NCI-H1436 (cell line): Measurements from ENCODE around the gene BTG2.
A peak's percentile ranks its signal among the peaks of the same experiment; 100 is the strongest.

Experiments used
- DNase-seq: peaks from one replicate; lab custom pipeline; 2025; lab: John Stamatoyannopoulos, UW

BTG2 gene

DNA sequence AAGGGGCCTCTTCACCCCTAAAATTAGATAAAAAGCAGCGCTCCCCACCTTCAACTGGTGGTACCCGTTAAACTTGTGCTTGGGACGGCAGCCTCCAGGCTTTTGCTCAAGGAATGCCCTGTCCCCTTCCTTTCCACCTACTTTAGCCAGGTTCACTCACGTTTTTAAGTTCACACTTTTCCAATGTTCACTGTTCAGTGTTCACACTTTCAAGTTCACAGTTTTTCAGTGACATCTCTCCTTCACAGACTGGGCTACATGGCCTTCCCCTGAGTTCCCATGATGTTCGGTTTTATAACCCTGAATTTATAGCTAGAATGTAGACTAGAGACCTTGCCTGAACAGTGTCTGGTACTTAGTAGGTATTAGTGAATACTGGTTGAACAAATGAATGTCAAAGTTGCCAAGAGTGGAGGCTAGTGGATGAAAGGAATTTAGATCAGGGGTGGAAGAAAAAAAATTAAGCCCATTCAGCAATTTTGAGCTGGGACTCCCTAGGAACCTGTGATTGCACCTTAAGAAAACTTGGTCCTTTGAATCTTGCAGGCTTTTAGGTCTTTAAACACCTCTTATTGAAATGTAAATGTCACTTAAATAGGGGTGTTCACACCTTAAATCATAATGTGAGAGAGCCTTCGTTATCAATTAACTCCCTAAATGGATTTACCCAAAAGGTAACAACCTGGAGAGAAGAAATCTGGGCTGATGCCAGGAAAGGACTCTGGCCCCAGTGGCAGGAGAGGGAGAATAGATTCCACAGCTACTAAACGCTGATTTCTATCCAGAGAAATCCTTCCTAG is 12.3 kb downstream of the BTG2 start:
- no peak for DNase-seq

DNA sequence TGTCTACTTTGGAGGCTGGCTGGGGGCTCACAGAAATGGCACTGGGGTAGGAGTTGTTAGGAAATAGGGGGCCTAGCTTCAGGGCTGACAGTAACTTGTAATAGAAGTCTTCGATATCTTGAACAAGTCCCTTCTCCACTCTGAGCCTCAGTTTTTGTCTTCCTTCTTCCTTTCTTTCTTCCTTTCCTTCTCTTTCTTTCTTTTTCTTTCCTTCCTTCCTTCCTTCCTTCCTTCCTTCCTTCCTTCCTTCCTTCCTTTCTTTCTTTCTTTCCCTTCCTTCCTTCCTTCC is 12.9 kb downstream of the BTG2 start:
- DNase-seq = no peak

DNA sequence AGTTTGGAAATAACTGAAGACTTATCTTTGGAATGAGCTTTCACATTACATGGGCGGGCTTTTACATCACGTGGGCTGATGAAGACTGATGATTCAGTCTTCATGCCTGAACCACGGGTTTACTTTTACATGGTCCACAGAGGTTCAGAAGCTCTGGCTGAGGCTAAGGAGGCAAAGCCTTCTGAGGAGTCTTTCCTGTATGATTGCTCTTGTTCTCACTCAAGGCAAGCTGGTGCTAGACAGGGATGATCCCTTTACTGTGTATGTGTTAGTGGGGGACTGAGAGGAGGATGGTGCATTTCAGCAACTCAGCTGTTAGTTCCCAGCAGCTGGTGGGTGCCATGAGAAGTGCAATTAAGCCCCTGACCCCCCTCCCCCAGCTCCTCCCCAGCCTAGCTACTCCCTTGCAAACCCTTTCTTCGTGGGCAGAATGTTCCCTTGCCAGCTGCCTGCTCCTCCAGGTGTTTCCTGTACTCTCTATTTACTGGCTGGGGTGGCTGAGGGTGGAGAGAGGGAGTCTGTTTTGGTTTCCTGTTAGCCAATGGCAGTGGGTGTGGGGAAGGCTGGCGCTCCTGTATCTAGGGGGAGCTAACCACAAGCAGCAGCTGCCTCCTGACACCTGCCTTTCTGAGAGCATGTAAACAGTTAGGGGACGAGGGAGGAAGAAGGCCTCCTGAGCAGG is 15.4 kb downstream of the BTG2 start:
- DNase-seq = peak; percentile 99

DNA sequence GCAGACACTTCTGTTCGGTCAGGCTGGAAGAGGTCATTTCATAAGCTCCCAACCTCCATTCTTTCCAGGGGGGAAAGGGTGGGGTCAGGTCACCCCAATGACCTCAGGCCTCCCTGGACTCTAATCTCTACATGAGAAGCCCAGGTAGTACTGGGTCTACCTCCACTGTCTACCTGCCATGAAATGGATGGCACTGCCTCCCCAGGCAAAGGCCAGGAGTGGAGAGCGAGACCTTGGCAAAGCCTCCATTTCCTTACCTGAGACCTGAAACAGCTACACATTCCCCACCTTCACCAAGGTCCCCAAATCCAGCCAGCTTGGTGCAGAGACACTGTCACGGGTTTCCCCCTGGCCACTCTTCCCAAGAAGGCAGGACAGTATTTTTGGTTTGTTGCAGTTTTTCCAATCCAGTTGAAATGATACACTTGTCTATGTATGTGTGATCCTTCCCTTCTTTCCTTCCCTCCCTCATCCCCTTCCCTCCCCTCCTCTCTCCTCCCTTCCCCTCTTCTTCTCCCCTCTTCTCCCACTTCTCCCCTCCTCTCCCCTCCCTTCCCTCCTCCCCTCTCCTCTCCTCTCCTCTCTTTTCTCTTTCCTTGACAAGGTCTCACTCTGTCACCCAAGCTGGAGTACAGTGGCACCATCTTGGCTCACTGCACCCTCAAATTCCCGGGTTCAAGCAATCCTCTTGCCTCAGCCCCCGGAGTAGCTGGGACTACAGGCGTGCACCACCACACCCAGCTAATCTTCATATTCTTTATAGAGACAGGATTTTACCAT is 16.1 kb downstream of the BTG2 start:
- no peak for DNase-seq

DNA sequence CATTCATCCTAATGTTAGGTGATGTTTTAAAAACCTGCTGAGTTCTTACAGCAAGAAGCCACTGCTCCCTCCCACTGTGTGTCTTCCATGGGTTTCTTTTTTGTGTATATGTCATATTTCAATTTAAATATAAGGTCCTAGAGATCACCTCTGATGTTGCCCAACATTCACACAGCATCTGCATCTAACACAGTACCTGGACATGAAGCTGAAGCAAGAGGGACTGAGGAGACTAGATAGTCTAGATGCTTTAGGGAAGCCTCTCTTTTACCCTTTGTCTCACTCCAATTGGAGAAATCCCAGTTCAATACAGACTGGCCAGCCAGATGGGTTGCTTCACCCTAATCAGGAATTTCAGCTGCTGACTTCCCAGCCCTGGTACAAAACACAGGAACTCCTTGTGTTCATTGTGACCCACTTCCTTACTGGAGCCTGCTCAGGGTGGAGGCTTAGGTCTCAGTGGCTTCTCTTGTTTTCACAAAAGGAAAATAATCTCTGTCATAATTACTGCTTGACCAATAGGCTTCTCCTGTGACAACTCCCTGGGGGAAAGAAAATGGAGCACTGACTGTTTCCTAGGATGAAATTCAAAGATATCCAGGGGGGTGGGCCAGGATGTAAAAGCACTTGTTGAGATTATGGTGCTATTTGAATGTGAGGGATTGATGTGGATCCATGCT is 17.3 kb downstream of the BTG2 start:
- no peak for DNase-seq

DNA sequence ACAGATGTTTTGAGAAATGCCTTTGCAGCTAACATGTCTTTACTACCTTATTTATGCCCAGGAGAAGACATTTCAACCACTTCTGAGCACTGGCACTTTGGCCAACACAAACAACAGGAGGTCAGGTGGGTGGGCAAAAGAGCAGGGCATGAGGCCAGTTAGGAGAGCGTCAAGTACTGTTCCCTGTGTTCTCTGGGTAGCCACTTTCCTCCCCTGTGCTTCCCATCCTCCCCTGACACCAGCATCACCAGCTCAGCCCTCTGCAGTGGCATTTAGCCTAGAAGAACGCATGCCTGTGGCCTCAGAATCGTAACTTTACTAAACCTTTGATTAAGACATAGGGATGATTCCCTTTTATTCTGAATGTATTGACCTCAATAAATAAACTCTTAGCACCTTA is 18.3 kb downstream of the BTG2 start:
- no peak for DNase-seq

DNA sequence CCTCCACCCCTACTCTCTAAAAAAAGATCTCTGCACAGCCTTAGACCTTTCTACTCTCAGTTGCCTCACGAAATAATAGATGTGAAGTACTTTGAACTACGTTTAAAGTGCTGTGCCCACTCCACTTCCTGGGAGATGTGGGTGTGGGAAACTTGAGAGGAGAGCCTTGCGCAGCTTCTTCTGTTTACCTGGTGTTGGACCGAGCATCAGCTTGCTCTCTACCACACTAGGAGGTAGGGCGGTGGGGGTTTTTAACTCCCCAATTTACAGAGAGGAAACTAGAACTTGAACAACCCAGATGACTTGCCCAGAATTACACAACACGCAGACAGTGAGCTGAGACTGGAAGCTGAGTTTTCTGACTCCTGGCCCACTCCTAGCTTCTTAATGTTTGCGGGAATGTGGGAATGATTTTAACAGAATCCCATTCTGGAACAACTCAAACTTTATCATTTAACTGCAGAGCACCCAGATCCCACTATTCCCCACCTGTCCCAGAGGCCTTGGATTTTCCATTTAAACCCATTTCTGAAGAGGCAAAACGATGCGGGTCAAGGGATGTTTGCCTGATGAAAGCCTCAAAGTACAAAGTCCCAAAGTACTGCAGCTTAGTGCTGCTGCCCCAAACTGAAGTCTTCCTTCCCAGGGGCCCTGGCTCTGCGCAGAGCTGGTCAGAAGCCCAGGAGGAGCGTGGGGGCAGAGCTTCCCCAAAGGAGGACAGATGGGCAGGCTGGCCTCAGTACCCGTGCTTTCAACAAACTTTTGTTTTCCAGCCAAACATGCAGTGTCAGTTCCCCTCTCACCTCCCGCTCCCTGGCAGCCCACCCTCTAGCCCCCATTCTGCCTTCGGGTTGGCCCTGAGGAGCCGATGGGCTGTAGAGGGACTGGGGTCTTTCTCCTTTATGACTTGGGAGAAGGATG is 19.0 kb downstream of the BTG2 start:
- peak; percentile 29 for DNase-seq

DNA sequence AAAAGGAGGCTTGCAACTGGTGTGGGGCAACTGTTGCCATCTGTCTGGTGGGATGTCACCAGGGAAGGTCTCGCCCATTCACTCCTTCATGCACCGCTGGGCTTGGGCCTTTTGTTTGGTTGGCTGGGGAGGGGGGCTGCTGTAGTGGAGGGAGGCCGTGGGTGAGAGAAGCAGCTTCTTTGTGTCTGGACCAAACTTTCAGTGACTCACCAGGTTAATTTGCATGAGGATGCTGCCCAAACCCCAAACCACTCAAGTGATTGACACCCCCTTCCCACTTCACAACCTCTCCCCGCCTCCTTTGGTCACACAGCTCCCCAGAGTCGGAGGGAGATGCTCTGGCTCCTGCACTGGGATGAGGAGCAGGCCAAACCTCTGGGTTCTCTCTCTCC is 19.7 kb downstream of the BTG2 start:
- DNase-seq = peak; percentile 85

DNA sequence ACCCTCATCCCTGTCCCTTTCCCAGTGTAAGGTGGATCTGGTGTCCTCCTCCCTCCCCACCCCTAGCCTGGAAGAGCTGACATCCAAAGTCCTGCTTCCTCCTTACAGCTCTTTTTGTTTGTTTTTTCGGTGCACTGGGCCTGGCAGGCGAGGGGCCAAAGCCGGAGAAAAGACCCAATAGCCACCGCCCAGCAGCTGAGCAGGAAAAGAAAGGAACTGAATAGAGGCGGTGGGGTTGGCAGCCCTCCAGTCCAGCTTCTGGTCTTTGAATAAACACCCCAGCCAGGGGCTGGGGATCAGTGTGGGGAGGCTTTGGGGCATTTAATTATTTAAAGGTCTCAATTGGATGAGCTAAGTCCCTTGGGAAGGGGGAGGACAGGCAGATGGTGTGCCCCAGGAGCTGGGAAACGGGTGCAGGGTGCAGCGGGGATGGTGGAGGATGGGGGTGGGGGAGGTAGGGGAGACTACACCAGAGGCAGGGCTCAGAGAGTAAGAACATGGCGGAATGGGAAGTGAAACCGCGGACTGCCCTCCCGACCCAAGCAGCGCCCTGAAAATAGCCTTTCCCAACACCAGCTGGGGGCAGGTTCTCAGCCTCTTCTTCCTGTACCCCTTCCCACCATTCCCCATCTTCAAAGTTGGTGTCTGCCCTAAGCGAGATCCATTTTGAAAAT is 20.2 kb downstream of the BTG2 start:
- peak; percentile 81 for DNase-seq

DNA sequence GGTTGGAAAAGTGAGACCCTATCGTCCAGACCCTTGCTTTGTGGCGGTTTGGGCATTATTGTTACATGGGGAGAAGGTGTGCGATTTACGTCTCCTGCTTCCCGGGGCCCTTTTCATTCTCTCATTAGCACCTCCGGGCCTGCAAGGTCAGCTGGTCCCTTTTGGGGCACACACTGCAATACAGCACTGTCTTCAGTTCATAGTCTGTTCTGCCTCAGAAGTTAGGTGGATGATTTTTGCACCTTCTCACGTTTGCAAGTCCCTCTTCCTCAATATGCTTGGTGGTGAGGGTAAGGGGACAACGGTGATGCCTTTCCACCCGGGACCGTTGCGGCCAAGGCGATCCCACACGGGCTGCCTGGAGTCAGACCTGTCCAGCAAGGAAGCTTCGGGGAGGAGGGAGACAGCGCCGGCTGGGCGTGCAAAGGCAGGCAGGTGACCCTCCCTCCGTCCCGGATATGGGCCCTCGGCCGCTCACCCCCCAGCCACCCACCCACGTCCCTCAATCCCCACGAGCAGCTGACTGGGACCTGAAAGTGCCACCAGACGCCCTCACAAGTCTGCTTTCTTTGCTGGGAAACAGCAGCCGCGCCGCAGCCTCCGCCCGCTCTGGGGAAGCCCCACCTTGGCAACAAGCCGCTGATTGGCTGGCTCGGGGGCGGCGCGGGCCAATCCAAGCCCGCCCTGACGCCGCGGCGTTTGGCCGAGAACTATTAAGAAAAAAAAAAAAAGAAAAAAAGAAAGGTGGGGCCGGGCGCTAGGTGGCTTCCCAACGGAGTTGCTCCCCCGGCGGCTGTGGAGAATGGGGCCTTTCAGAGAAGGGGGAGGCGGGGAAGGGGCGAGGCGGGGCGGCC is 21.7 kb downstream of the BTG2 start:
- DNase-seq = peak; percentile 99

DNA sequence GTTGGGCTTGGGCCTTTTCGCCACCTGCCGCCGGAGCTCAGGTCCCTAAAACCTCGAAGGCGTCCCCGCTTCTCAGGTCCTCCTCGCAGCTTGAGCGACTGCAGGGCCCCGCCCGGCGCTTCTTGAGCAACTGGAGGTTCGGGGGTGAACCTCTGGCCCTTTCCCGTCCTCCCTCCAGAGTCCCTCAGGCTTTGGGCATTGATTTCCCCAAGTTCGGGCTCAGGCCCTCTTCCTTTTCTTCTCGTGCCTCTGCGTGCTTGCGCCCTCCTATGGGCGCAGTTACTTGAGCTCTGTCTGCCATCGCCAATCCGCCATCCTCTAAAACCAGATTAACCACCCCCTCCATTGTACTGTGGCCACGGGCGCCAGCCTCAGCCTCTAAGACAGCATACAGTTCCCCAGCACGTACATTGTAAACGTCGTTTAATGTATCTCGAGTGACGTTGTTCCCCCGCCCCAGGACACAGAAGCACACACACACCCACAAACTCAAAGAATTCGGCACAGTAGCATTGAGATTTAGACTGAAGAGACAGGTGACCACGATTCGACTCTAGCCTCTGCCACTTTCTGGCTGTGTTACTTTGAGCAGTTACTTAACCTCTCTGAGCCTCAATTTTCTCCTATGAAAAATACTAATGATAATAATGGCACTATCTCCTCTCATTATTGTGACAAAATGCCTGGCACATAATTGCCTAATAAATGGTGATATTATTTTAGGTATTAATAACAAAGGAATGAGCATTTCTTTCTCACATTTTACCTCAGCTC is 22.6 kb downstream of the BTG2 start:
- DNase-seq = peak; percentile 88

DNA sequence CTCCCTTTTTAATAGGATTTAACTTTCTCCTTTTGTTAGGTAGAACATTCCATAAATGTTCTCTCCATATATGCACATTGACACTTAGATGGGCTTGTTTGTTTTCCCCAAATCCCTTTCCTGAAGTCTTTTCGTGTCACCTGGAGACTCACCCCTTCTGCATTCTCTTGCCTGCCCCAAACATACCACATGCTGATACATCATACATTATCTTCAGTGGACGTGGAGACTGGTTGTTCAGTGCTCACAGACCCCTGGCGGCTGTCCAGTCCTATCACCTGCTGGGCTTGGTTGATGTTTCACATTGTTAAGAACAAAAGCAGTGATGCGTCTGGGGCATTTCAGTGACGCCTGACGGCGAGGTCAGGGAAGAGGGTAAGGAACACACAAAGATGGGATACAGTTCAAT is 23.4 kb downstream of the BTG2 start:
- DNase-seq = peak; percentile 50

DNA sequence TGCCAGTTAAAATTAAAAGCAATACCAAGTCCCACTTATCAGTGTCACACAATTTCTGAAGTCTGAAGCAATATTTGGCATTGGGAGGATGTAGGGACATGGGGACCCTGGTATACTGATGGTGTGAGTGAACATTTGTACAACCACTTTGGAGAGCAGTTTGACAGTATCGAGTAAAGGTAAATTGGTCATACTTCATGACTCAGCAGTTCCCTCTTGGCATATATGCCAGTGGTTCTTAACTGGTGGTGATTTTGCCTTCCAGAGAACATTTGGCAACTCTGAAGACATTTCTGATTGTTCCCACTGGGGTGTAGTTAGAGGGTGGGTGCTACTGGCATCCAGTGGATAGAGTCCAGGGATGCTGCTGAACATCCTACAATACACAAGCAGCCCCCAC is 25.9 kb downstream of the BTG2 start:
- DNase-seq = no peak

DNA sequence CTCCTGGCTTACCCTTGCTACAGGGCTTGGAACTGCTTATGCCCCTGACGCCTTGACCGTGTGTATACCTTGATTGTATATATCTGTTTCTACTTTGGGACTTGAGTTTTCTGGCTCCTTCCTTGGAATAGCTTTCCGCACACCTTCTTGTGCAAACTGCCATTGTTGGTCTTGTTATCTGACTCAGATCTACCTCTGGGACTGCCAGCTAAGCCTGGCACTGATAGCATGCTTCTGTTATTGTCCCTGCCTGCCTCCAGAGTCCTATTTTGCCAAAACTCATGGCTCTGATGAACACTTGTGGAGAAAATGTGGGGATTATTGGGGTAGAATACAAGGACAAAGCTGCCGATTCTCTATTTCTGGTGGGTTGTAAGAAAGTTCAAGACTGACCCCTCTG is 30.2 kb downstream of the BTG2 start:
- no peak for DNase-seq

DNA sequence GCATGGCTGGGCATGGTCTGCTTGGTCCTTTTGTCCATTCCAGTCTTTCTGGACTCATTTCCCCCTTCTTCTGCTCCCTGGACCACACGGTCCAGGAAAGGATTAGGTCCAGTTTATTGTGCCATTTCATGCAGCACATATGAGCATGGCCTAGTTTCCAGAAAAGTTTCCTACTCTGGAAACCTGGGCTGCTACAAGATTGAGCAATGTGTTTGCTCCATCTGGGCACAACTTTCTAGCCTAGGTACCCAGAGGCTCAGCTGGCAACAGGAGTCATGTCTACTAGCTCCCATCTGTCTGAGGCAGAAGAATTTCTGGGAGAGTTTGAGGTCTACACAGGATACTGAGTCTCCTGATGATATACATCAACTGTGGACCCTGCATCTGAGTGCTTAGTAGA is 30.8 kb downstream of the BTG2 start:
- no peak for DNase-seq

DNA sequence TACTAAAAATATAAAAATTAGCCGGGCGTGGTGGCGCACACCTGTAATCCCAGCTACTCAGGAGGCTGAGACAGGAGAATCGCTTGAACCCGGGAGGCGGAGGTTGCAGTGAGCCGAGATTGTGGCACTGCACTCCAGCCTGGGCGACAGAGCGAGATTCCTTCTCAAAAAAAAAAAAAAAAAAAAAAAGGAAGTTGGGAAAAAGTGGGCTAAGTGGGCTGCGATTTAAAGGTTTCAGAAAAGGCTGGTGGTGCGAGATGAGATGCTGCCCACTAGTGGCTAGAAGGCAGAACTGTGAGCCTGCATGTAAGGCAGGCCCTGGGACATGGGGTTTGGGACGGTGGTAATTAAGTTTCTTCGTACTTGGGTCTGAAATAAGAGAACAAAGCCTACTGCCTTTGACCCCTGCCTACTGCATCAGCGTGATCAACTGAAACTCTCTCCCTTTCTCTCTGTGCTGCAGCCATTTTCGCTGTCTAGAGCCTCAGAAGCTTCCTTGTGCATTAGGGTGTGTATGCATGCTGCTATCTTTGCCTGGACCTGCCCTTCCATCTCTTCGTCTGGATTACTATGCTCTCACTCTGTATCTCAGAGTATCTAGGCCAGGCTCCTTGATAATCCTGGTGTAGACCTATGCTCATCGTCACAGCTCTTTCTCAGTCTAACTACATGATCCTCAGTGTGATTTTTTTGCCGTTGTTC is 33.2 kb downstream of the BTG2 start:
- peak; percentile 58 for DNase-seq

DNA sequence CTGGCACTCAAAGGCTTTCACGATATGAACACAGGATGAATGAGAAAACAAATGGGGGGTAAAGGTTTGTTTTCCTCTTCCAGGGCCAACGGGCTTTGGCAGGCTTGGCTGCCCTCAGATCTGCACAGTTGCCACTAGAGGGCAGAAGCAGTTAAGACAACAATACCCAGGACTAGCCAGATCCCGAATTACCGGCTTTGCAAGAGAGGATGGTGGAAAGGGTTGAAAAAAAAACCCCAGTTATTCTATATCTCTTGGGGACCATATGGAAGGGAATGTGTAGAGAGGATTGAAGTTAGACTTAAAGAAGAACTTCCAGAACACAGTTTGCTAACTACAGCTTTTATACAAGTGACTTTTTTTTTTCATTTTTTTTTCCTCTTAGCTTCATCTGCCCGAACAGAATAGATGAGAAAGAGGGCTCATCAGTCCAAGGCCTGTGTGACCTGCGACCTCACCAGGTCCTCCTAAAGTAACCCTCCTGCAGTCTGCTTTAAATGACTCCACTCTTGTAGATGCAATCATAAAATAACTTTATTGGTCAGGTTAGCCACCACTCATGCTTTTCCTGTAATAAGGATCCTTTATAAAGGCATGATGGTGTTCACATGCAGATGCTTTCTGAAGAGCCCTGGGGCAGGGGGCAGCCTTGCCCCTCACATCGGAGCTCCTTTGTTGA is 34.9 kb downstream of the BTG2 start:
- DNase-seq = peak; percentile 91
